ENCODE measurements around the gene OSBPL7.

OSBPL7 gene

DNA sequence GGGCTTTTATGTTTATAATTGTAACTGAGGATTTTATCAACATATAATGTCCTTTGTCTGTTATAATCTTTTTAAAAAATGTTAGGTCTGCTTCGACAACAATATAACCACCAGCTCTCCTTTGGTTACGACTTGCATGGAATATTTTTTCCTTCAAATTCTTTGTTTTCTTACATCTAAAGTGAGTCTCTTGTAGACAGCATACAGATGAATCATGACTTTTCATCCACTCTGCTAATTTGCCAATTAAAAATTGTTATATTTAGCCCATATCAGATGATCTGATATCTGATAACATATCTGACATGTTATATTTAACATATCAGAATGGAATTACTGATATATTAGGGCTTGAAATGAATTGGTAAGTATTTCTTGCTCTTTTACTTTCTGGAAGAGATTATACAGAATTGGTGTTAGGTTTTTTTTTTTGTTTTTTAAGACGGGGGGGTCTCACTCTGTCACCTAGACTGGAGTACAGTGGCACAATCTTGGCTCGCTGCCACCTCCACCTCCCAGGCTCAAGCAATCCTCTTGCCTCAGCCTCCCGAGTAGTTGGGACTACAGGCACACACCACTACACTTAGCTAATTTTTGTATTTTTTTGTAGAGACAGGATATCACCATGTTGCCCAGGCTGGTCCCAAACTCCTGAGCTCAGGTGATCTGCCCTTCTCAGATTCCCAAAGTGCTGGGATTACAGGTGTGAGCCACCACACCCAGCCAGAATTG, 61.0 kb downstream of the OSBPL7 start:
- DNase-seq: no peak

DNA sequence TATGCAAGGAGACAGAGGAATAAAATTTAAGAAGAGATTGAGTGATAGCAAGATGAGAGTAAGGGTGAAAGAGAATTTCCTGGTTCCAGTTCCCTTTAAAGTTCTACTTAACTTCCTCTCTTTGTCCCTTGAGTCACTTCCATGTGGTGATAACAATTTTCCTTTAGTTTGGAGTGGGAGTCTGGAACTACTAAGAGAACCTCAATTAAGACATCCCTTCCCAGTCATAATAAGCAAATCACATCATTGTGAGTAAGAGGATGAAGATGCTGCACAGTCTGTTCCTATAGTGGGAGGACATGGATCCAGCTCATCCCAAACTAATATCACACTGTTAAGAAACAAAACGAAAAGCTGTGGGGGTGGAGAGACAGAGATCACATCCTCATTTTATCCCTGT, 64.2 kb downstream of the OSBPL7 start:
- DNase-seq: peak; percentile 87

All from suppressor macrophage treated with lipopolysaccharide for 4 hours (primary cell).